ENCODE measurements around the gene CRYGD. TPM values are rescaled to one million over a fixed set of nuclear protein-coding genes. Genes with fewer than 3 reads are reported as not detected.

Gene CRYGD
- total and polyA plus RNA-seq, 2 of the 13 experiments (the other 11 are each of a cell fraction or from before 2014, with no cell fraction given) = not detected

GRCh38 chr2:208142925-208143799 is 18.8 kb upstream of the CRYGD start (continued):
- TF ChIP-seq ZNF691 (CRISPR knock-in tag; IDR thresholded peaks at IDR 0.05; ENCODE audit: borderline replicate concordance, low read depth) (no peak), ETV6 (CRISPR knock-in tag; conservative IDR thresholded peaks at IDR 0.05) (no peak), SRSF1 (optimal IDR thresholded peaks at IDR 0.05; ENCODE audit: low read depth, low read length) (no peak), IRF2 (CRISPR knock-in tag; IDR thresholded peaks at IDR 0.05) (peak; percentile 30; the same call in 1 of the 2 replicates), GFI1 (CRISPR knock-in tag; IDR thresholded peaks at IDR 0.05; ENCODE audit: borderline replicate concordance) (peak; percentile 99), THAP8 (CRISPR knock-in tag; IDR thresholded peaks at IDR 0.05; ENCODE audit: borderline replicate concordance) (no peak), ZNF383 (CRISPR knock-in tag; IDR thresholded peaks at IDR 0.05; ENCODE audit: borderline replicate concordance) (no peak), ZNF724P (CRISPR knock-in tag; IDR thresholded peaks at IDR 0.05; ENCODE audit: borderline replicate concordance) (no peak), MEIS1 (CRISPR knock-in tag; IDR thresholded peaks at IDR 0.05; ENCODE audit: borderline replicate concordance) (no peak), HNRNPK (IDR thresholded peaks at IDR 0.05; ENCODE audit: low read depth, low read length, poor library complexity, severe bottlenecking) (no peak), ZNF609 (CRISPR knock-in tag; IDR thresholded peaks at IDR 0.05; ENCODE audit: borderline replicate concordance) (0 out of 2 replicates have a peak, but pooled peaks have one; percentile 11)
- TF ChIP-seq, protein P1, sequence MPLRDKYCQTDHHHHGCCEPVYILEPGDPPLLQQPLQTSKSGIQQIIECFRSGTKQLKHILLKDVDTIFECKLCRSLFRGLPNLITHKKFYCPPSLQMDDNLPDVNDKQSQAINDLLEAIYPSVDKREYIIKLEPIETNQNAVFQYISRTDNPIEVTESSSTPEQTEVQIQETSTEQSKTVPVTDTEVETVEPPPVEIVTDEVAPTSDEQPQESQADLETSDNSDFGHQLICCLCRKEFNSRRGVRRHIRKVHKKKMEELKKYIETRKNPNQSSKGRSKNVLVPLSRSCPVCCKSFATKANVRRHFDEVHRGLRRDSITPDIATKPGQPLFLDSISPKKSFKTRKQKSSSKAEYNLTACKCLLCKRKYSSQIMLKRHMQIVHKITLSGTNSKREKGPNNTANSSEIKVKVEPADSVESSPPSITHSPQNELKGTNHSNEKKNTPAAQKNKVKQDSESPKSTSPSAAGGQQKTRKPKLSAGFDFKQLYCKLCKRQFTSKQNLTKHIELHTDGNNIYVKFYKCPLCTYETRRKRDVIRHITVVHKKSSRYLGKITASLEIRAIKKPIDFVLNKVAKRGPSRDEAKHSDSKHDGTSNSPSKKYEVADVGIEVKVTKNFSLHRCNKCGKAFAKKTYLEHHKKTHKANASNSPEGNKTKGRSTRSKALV (CRISPR knock-in tag; IDR thresholded peaks at IDR 0.05) = 0 out of 2 replicates have a peak, but pooled peaks have one; percentile 27
- TF ChIP-seq, protein P2, sequence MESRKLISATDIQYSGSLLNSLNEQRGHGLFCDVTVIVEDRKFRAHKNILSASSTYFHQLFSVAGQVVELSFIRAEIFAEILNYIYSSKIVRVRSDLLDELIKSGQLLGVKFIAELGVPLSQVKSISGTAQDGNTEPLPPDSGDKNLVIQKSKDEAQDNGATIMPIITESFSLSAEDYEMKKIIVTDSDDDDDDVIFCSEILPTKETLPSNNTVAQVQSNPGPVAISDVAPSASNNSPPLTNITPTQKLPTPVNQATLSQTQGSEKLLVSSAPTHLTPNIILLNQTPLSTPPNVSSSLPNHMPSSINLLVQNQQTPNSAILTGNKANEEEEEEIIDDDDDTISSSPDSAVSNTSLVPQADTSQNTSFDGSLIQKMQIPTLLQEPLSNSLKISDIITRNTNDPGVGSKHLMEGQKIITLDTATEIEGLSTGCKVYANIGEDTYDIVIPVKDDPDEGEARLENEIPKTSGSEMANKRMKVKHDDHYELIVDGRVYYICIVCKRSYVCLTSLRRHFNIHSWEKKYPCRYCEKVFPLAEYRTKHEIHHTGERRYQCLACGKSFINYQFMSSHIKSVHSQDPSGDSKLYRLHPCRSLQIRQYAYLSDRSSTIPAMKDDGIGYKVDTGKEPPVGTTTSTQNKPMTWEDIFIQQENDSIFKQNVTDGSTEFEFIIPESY (CRISPR knock-in tag; IDR thresholded peaks at IDR 0.05) = peak; percentile 86
- TF ChIP-seq, protein P3, sequence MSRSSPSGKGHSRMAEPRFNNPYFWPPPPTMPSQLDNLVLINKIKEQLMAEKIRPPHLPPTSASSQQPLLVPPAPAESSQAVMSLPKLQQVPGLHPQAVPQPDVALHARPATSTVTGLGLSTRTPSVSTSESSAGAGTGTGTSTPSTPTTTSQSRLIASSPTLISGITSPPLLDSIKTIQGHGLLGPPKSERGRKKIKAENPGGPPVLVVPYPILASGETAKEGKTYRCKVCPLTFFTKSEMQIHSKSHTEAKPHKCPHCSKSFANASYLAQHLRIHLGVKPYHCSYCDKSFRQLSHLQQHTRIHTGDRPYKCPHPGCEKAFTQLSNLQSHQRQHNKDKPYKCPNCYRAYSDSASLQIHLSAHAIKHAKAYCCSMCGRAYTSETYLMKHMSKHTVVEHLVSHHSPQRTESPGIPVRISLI (CRISPR knock-in tag; IDR thresholded peaks at IDR 0.05; ENCODE audit: borderline replicate concordance) = peak; percentile 96

Data from HepG2 (cell line).